ENCODE results near the gene OR5AU1.
"Not testable (repeated sequence)": the region's sequence is repeated elsewhere in the genome, so short reads cannot be mapped to it uniquely, and the experiment has no call there.

OR5AU1 gene

GRCh38 chr14:21169573-21169972 is 13.7 kb upstream of the OR5AU1 start:
- no peak for DNase-seq

DNA sequence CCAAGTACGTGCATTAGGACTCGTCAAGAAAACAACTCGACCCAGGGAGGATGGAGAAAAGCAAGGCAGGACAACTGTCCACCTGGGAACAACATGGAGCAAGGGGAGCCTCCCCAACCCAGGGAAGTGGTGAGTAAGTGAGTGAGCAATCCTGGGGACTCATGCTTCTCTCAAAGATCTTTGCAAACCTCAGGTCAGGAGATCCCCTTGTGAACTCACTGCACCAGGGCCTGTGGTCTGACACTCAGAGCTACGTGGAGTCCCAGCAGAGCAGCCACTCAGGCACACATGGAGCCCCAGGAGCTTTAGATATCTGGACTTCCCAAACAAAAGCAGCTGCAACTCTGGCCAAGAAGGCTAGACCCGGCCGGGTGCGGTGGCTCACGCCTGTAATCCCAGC is 12.2 kb upstream of the OR5AU1 start:
- DNase-seq = no peak

DNA sequence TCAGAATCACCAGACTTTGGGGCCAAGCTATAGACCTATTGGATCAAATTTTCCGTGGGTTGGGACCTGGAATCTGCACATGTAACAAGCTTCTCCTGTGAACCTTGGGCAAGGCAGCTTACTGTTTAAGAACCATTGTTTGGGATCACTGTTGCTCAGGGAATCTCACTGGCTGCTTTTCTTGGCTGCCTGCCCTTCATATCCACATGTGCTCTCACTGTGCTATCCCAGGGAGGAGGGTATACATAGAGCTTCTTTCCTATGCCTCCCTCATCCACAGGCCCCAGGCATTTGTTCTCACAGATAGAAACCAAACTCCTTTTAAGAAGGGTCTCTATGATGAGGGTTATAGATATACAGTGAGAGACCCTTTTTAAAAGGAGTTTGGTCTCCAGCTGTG is 9.8 kb upstream of the OR5AU1 start:
- not testable (repeated sequence) for DNase-seq

DNA sequence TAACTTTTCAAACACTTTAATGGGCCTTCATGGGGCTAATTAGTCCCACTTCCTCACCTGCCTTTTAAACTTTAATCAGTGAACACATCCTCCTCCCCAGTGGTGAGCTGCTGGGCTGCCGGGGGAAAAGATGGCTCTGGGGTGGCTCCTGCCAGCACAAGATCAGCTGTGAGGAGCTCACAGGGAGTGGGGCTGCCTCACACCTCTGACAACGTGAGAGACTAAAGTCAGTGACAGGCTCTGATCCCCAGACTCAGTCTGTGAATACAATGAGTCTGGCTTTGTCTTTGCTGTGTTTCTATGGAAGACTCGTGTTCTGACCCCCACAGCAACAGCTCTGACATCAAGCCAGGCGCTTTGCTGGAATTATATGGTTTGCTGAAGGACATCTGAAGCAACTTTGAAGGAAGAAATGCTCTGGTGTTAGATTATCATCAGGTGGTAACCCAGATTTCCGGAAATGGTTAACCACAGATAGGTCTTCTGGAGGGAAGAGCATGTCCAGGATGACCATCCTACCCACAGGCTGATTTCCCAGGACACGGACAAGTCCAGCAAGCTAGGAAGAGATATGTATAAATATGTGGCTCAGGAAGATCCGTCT is 9.2 kb upstream of the OR5AU1 start:
- DNase-seq = not testable (repeated sequence)

- DNase-seq = no peak
Observed at GRCh38 chr14:21163871-21164291, 8.0 kb upstream of the OR5AU1 start.

DNA sequence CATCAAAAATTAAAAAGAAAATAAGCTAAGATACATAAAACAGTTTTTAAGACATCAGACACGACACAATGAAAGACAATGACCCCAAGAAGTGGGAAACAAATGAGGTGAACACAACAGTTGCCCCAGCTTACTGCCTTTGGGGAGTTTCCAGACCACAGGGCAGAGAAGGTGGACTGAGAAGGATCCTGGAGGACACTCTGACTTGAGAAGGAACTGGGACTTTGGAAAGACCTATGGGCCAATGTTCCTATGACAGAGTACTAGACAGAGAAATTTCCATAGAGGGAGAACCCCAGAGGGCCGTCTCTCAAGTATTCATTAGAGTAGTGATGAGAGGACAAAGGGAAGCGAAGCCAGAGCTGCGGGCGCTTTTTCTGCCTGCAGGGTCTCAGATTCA is 6.2 kb upstream of the OR5AU1 start:
- no peak for DNase-seq

DNA sequence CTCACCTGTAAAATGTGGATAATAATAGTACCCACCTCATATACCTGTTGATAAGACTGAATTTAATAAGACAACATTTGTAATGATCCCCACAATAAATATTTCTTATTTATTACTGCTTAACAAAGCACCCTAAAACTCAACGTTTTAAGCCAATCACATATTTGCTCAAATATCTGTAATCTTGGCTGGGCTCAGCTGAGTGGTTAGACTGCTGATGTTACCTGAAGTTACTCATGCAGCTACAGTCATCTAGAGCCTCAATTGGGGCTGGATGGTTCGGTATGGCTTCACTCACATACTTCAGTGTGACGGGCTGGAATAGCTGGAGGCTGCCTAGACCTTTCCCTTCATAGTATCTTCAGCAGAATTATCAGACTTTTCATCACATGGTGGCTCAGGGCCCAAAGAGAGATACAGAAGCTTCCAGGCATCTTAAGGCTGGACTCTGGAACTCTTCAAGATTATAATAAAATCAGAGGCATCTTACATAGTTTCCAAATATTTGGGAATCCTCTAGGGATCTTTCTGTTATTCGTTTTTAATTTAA is 4.3 kb upstream of the OR5AU1 start:
- DNase-seq = no peak

GRCh38 chr14:21158175-21158574 is 2.3 kb upstream of the OR5AU1 start:
- DNase-seq = not testable (repeated sequence)

GRCh38 chr14:21149641-21150367 is 6.1 kb downstream of the OR5AU1 start:
- DNase-seq = no peak

GRCh38 chr14:21145437-21145836 is 10.4 kb downstream of the OR5AU1 start:
- DNase-seq = no peak

DNA sequence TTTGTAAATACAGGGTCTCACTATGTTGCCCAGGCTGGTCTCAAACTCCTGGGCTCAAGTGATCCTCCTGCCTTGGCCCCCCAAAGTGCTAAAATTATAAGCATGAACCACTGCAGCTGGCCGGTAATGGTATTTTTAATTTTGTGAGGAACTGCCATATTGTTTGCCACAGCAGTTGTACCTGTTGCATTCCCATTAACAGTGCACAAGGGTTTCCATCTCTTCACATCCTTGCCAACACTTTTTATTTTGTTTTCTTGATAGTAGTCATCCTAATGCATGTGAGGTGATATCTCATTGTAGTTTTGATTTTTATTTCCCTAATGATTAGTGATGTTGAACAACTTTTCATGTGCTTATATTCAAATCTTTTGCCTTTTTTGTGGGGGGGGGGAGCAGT is 13.5 kb downstream of the OR5AU1 start:
- no peak for DNase-seq

GRCh38 chr14:21136024-21136423 is 19.8 kb downstream of the OR5AU1 start:
- DNase-seq = no peak

DNA sequence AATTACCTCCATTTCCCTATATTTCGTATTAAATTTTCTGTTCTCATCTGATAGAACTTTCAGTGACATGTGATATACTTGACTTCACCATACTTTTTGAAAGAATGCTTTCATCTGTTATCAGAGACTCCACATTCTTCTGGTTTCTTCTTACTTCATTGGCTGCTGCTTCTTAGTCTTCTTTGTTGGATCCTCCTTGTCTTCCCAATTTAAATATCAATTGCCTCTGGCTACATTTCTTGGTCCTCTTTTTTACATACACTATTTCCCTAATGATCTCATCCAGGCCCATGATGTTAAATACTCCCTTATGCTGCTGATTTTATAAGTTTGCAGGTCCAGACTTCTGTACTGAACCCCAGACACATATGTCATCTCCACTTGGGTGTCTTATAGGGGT is 22.0 kb downstream of the OR5AU1 start:
- DNase-seq = no peak

- no peak for DNase-seq
Observed at GRCh38 chr14:21123429-21123828, 32.4 kb downstream of the OR5AU1 start.

DNA sequence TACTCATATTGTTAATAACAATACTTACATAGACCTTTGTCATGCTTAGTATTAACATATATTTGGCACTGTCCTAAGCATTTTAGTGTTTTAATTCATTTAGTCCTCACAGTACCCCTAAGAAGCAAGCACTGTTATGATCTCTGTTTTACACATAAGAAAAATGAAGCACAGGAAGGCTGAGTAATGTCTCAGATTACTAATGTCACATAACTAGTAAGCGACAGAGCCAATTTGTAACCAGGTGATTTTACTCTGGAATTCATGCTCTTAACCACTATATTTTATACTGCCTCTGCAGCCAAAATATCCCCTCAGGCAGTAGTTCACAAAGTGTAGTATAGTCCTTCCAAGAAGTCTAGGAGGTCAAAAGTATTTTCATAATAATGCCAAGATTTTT is 34.7 kb downstream of the OR5AU1 start:
- no peak for DNase-seq

GRCh38 chr14:21120686-21121085 is 35.2 kb downstream of the OR5AU1 start:
- DNase-seq = no peak

DNA sequence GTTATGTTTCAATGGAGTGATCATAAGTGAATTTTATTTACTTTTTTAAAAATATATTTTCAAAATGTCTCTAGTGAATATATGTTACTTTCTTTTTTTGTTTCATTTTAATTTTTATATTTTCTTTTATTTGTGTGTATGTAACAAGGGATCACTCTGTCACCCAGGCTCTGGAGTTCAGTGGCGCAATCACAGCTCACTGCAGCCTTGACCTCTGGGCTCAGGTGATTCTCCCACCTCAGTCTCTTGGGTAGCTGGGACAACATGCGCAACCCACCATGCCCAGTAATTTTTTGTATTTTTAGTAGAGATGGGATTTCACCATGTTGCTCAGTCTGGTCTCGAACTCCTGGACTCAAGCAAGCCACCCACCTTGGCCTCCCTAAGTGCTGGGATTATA is 36.9 kb downstream of the OR5AU1 start:
- no peak for DNase-seq

GRCh38 chr14:21113369-21113768 is 42.5 kb downstream of the OR5AU1 start:
- DNase-seq = no peak

DNA sequence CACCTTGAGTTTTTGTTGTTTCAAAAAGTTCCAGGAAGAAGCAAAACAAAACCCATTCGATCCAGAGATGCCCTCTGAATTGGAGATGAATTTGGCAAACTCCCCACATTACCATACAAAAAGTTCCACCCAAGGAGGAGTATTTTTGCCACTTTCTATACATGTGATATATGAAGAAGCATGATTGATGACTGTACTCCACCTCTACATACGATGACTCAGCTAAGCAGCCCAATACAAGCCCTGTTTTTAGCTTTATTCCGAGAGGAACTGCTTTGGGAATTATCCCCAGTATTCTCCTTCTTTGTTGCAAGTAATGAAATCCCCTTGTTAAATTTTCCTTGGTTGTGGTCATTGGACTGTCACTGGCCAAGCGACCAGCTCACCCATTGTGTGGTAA is 43.6 kb downstream of the OR5AU1 start:
- DNase-seq = no peak

DNA sequence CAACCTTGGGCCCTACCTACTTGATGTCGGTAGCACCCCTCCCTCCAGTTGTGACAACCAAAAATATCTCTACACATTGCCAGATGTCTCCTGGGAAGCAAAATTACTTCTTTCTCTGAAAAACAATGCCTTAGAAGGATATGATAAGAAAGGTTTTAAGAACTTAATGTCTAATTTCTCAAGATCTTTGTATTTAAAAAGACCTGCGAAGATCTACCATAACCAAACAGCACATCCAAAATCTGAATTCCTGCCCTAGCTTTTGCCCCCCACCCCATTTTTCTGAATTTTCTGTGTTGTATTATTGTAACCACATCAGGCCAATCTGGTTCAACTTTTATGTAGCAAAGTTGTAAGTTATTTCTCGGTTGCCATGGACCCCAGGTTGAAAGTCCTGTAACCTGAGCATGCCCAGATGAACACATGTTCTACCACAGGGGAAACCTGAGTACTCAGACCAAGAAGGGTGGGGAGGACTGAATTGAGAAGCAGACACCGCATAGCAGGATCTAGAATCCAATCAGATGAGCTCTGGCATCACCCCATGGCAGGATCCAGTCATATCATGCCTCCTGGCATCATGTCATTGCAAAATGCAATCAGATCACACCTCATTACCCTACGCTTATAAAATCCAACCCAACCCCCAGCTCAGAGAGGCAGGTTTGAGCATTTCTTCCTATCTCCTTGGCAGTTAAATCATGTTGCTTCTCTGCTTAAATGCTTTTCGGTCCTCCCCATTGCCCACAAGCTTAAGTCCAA is 46.3 kb downstream of the OR5AU1 start:
- no peak for DNase-seq

GRCh38 chr14:21108791-21109190 is 47.1 kb downstream of the OR5AU1 start:
- DNase-seq = no peak

DNA sequence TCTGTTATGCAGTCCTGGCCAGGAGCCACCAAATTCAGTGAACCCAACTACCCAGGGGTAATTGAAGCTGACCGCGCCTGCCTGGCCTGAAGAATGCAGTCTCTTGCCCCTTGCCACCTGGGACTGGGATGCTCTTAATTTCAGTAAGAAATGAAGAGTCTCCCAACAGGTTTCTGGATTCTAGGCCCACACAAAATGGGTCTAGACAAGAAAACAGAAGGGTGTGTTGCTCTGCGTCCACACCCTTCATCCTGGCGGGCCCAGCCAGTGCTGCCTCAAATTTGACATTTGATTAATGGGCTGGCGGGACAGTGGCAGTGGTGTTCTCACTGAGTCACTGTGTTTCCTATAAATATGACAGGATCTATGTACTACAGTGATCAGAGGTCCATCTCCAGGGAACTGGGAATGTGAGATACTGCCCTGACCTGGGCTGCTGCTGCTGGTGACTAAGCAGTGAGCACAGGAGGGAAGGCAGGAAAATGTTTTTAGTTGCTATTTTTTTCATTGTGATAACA is 48.5 kb downstream of the OR5AU1 start:
- no peak for DNase-seq

GRCh38 chr14:21106498-21107282 is 49.2 kb downstream of the OR5AU1 start:
- DNase-seq = peak; percentile 70
